IMR-90 (cell line): Measurements from ENCODE around the gene GSTA2. TPM values are rescaled to one million over a fixed set of nuclear protein-coding genes. Genes with fewer than 3 reads are reported as not detected.

Source experiments
- ATAC-seq: fragments of 200-7000 bp; cut with Tn5 transposase; 2 replicates; pipeline ENCODE4 v1.9.1; 2020; ENCODE audit warnings: low read depth, mild to moderate bottlenecking, moderate library complexity
- BruUV-seq: library from RNA; stranded (reverse); fragments of 400-500 nt; replicated peaks from 2 replicates; lab custom pipeline; 2021; lab: Mats Ljungman, UMichigan
- CTCF ChIA-PET: fragments of 300-600 bp; formaldehyde crosslinking; extraction: SDS; loops from one replicate; lab custom pipeline; 2021; ENCODE audit warnings: antibody characterized with exemption; lab: Yijun Ruan, JAX
- POLR2A ChIA-PET: fragments of 300-600 bp; sonication (Branson Sonifier 250); formaldehyde crosslinking; loops from one replicate; lab custom pipeline; 2022; ENCODE audit warnings: antibody characterized with exemption; ENCODE audit not compliant: unreplicated experiment; lab: Charles Lee
- DNase-seq: peaks from one replicate; pipeline ENCODE4 v3.0.0; 2013
- H2AFZ ChIP-seq: replicated peaks from 2 replicates; pipeline ENCODE3; 2013; ENCODE audit warnings: low read length, mild to moderate bottlenecking; ENCODE audit not compliant: poor library complexity
- H2AK5ac ChIP-seq: 2 replicates; pipeline ENCODE4 v1.6.1; 2013; ENCODE audit warnings: low read depth, low read length, inconsistent platforms
- H2AK9ac ChIP-seq: replicated peaks from 2 replicates; pipeline ENCODE3; 2013; ENCODE audit warnings: mild to moderate bottlenecking, low read depth, low read length, moderate library complexity; ENCODE audit not compliant: poor library complexity
- H2BK120ac ChIP-seq: 2 replicates; pipeline ENCODE4 v1.6.1; 2013; ENCODE audit warnings: low read depth, low read length, inconsistent platforms
- H2BK15ac ChIP-seq: 3 replicates; pipeline ENCODE4 v1.6.1; 2013; ENCODE audit warnings: low read depth, low read length, inconsistent platforms
- H2BK20ac ChIP-seq: 2 replicates; pipeline ENCODE4 v1.6.1; 2013; ENCODE audit warnings: low read depth, mild to moderate bottlenecking, inconsistent platforms, low read length, moderate library complexity
- H2BK5ac ChIP-seq: 2 replicates; pipeline ENCODE4 v1.6.1; 2013; ENCODE audit warnings: mild to moderate bottlenecking, low read depth, low read length, inconsistent platforms; ENCODE audit not compliant: poor library complexity, severe bottlenecking
- H3K14ac ChIP-seq: replicated peaks from 2 replicates; pipeline ENCODE4 v1.6.1; 2013; ENCODE audit warnings: low read depth, low read length, inconsistent platforms
- H3K18ac ChIP-seq: 2 replicates; pipeline ENCODE4 v1.6.1; 2013; ENCODE audit warnings: low read depth, low read length, control low read depth
- H3K23ac ChIP-seq: 2 replicates; pipeline ENCODE4 v1.6.1; 2013; ENCODE audit warnings: low read depth, low read length, inconsistent platforms
- H3K27ac ChIP-seq: 2 replicates; pipeline ENCODE4 v1.5.1; 2013; ENCODE audit warnings: mild to moderate bottlenecking, control low read depth, low read length; ENCODE audit not compliant: insufficient read depth
- H3K27me3 ChIP-seq: 2 replicates; pipeline ENCODE4 v1.6.1; 2013; ENCODE audit warnings: low read length; ENCODE audit not compliant: control insufficient read depth, insufficient read depth
- H3K36me3 ChIP-seq: 2 replicates; pipeline ENCODE4 v1.6.1; 2013; ENCODE audit warnings: low read length, mixed read lengths; ENCODE audit not compliant: control insufficient read depth, insufficient read depth
- H3K4ac ChIP-seq: 2 replicates; pipeline ENCODE4 v1.6.1; 2013; ENCODE audit warnings: low read depth, low read length, inconsistent platforms
- H3K4me1 ChIP-seq: 2 replicates; pipeline ENCODE4 v1.6.1; 2013; ENCODE audit warnings: low read length, mixed read lengths; ENCODE audit not compliant: control insufficient read depth, insufficient read depth
- H3K4me2 ChIP-seq: 2 replicates; pipeline ENCODE4 v1.6.1; 2013; ENCODE audit warnings: low read depth, mild to moderate bottlenecking, control low read depth, low read length, moderate library complexity
- H3K4me3 ChIP-seq: 2 replicates; pipeline ENCODE4 v1.5.1; 2013; ENCODE audit warnings: low read depth, mild to moderate bottlenecking, control low read depth, low read length, moderate library complexity; ENCODE audit not compliant: insufficient read depth
- H3K56ac ChIP-seq: 2 replicates; pipeline ENCODE4 v1.6.1; 2013; ENCODE audit warnings: low read length, inconsistent platforms; ENCODE audit not compliant: insufficient read depth; ENCODE audit errors: extremely low read depth
- H3K79me1 ChIP-seq, 2 experiments: 2 replicates each; pipeline ENCODE4 v1.6.1; 2013; ENCODE audit warnings: low read length in 2 of 2, inconsistent platforms in 1 of 2, low read depth in 1 of 2
- H3K9ac ChIP-seq: 2 replicates; pipeline ENCODE4 v1.6.1; 2013; ENCODE audit warnings: low read depth, low read length, control low read depth
- H3K9me1 ChIP-seq: 2 replicates; pipeline ENCODE4 v1.6.1; 2013; ENCODE audit warnings: low read length, inconsistent platforms; ENCODE audit not compliant: insufficient read depth
- H3K9me3 ChIP-seq: 2 replicates; pipeline ENCODE4 v1.6.1; 2013; ENCODE audit warnings: low read length; ENCODE audit not compliant: control insufficient read depth, insufficient read depth
- H4K20me1 ChIP-seq: 2 replicates; pipeline ENCODE4 v1.6.1; 2013; ENCODE audit warnings: low read length, inconsistent platforms; ENCODE audit not compliant: insufficient read depth
- H4K5ac ChIP-seq: 2 replicates; pipeline ENCODE4 v1.6.1; 2013; ENCODE audit warnings: mild to moderate bottlenecking, low read depth, low read length, control low read depth
- H4K8ac ChIP-seq, 2 experiments: 2 replicates each; pipeline ENCODE4 v1.6.1; 2013; ENCODE audit warnings: low read depth in 2 of 2, low read length in 2 of 2, control low read depth in 1 of 2, inconsistent platforms in 1 of 2
- H4K91ac ChIP-seq: 2 replicates; pipeline ENCODE4 v1.6.1; 2013; ENCODE audit warnings: low read depth, low read length, inconsistent platforms; ENCODE audit not compliant: insufficient read depth
- SMC3 ChIP-seq: fragments of 150-350 bp; IDR thresholded peaks from 2 replicates; pipeline ENCODE4 v1.6.1; 2016; ENCODE audit warnings: low read depth, mild to moderate bottlenecking, antibody characterized with exemption, low read length, moderate library complexity
- WGBS, 2 experiments: methylation state at CpG; one replicate each; pipeline versions ENCODE4 v1.1.5 to v1.1.7; 2013; ENCODE audit warnings: missing lambda C conversion rate in 2 of 2; ENCODE audit not compliant: insufficient read length in 1 of 2; ENCODE audit errors: extremely low coverage in 2 of 2; 5-methylcytosine and 5-hydroxymethylcytosine counted together
- dilution Hi-C: fragments of 300-500 bp; cut with HindIII; formaldehyde crosslinking; loops from one replicate; pipeline ENCODE4 v1.14.3; 2018; ENCODE audit warnings: low sequenced_read_pairs; ENCODE audit not compliant: unreplicated experiment
- in situ Hi-C: fragments of 300-500 bp; cut with MboI; formaldehyde crosslinking; loops from 3 replicates; pipeline ENCODE4 v1.14.3; 2019; ENCODE audit warnings: low sequenced_read_pairs, inconsistent platforms, mixed read lengths
- intact Hi-C: fragments of 100-400 bp; cut with micrococcal nuclease; formaldehyde crosslinking; loops from 2 replicates; pipeline ENCODE4 v1.10.0; 2022
- polyA plus RNA-seq, 3 experiments: library from polyadenylated mRNA; depleted of rRNA; stranded (reverse); fragments of >200 nt; gene quantifications; 2 replicates each; pipeline ENCODE4 v1.2.3, GENCODE V29; 2012; ENCODE audit warnings: low replicate concordance in 1 of 3
- total RNA-seq: library from RNA; depleted of rRNA; stranded (reverse); fragments of >200 nt; gene quantifications from 2 replicates; pipeline ENCODE4 v1.2.3, GENCODE V29; 2012

The GSTA2 gene
- total and polyA plus RNA-seq, 2 of the 4 experiments (the other 2 are of a cell fraction): not detected

GRCh38 chr6:52707963-52708680 is 55.2 kb downstream of the GSTA2 start:
- H4K8ac ChIP-seq: no peak overlapping the region
- no peak for ATAC-seq
- TF ChIP-seq SMC3: no peak
- H2BK5ac ChIP-seq: no peak overlapping the region
- H3K14ac ChIP-seq: no peak overlapping the region
- H3K4me3 ChIP-seq: no peak overlapping the region
- no peak overlapping the region for H3K23ac ChIP-seq
- no peak overlapping the region for H2AK5ac ChIP-seq
- intact Hi-C loops: no loop called here
- H3K4ac ChIP-seq: no peak overlapping the region
- H3K36me3 ChIP-seq: no peaks in the 10 kb centered on the region
- no peak overlapping the region for H3K9ac ChIP-seq
- H4K20me1 ChIP-seq: no peaks in the 10 kb centered on the region
- H4K5ac ChIP-seq: no peak overlapping the region
- peaks cover 2% of the 10 kb centered on the region for H3K27me3 ChIP-seq
- CTCF ChIA-PET: no interaction called here
- H3K56ac ChIP-seq: no peak overlapping the region
- no peak overlapping the region for H2BK15ac ChIP-seq
- no peaks in the 10 kb centered on the region for H3K9me3 ChIP-seq
- no peak overlapping the region for H2AFZ ChIP-seq
- no peaks in the 10 kb centered on the region for H3K4me1 ChIP-seq
- H4K91ac ChIP-seq: no peak overlapping the region
- no peaks in the 10 kb centered on the region for H3K79me1 ChIP-seq
- 67% methylated on average over 1 of the region's 3 CpGs; no CpG with 5 or more reads in 1 of the 2 experiments for WGBS, 2 experiments
- no peak overlapping the region for H2BK20ac ChIP-seq
- no peak overlapping the region for H3K27ac ChIP-seq
- DNase-seq: no peak
- H3K18ac ChIP-seq: no peak overlapping the region
- POLR2A ChIA-PET: no interaction called here
- H2AK9ac ChIP-seq: no peak overlapping the region
- H3K4me2 ChIP-seq: no peak overlapping the region
- no TSS peak for BruUV-seq
- dilution Hi-C loops: no loop called here
- in situ Hi-C loops: no loop called here
- H3K9me1 ChIP-seq: no peaks in the 10 kb centered on the region
- H2BK120ac ChIP-seq: no peak overlapping the region
